Measurements from ENCODE around the gene MUC20.
"Not testable (repeated sequence)": the region's sequence is repeated elsewhere in the genome, so short reads cannot be mapped to it uniquely, and the experiment has no call there.

The MUC20 gene

GRCh38 chr3:195729476-195730251 is 8.9 kb downstream of the MUC20 start:
- no peak for FAIRE-seq

- no peak for FAIRE-seq
Observed at GRCh38 chr3:195731356-195731905, 10.7 kb downstream of the MUC20 start.

DNA sequence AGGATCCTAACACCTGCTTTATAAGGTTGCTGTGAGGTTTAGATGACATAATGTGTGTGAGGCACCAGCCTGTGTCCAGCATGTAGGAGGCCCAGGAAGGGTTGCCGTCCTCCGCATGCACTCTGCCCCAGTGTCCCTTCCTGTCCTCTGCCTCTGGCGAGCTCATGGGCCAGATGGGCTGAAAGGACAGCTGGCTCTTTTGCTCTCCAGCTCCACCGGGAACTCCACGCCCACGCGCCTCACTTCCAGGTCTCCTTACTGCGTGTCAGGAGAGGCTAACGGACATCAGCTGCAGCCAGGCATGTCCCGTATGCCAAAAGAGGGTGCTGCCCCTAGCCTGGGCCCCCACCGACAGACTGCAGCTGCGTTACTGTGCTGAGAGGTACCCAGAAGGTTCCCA is 12.2 kb downstream of the MUC20 start:
- FAIRE-seq: no peak

GRCh38 chr3:195735036-195735695 is 14.4 kb downstream of the MUC20 start:
- no peak for FAIRE-seq

- FAIRE-seq: no peak
Observed at GRCh38 chr3:195736866-195737490, 16.2 kb downstream of the MUC20 start.

DNA sequence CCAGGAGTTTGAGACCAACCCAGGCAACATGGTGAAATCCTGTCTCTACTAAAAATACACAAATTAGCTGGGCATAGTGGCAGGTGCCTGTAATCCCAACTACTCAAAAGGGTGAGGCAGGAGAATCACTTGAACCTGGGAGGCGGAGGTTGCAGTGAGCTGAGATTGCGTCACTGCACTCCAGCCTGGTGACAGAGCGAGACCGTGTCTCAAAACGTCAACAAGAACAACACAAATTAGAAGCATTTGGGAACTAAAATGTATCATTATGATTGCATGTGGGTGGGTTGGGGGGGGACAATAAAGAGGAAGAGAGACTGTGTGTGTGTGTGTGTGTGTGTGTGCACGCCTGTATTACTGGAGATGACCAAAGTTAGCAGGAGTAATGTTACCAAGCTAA is 17.0 kb downstream of the MUC20 start:
- FAIRE-seq: not testable (repeated sequence)

DNA sequence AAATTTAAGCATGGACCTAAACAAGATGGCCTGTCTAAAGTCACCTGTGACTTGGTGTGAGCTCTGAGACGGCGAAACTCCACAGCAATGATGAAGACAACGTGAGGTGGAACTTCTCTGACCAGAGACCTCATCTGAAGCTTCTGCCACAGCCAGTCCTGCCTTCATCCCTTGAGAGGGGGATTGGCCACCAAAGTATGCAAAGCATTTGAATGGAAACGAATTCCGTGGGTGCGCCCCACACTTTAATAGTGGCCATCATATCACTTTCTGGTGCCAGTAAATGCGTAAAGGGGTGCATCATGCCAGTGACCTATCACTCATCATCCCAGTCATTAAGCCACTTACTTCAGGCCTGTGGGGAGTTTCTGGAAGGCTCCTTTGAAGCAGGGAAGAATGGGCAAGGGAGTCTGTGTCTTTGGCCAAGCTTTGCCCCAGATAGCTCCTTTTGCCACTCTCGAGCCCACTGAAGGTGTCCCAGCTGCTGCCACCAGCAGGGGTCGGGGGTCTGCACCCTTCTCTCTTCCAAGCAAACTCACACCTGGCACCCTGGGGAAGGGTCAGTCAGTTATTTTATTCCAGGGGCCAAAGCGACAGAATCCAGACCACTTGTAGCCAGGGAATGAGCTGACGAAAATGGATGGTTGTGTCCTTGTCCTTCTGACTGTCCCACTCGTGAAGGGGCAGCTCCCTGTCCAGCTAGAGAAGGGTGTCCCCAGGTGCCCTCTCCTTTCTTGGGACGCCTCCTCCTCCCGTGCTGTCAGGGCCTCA is 17.7 kb downstream of the MUC20 start:
- no peak for FAIRE-seq

- no peak for FAIRE-seq
Observed at GRCh38 chr3:195739561-195740111, 18.9 kb downstream of the MUC20 start.

- FAIRE-seq: no peak
Observed at GRCh38 chr3:195744437-195744836, 23.7 kb downstream of the MUC20 start.

- no peak for FAIRE-seq
Observed at GRCh38 chr3:195746346-195746745, 25.6 kb downstream of the MUC20 start.

- no peak for FAIRE-seq
Observed at GRCh38 chr3:195746751-195747150, 26.0 kb downstream of the MUC20 start.

DNA sequence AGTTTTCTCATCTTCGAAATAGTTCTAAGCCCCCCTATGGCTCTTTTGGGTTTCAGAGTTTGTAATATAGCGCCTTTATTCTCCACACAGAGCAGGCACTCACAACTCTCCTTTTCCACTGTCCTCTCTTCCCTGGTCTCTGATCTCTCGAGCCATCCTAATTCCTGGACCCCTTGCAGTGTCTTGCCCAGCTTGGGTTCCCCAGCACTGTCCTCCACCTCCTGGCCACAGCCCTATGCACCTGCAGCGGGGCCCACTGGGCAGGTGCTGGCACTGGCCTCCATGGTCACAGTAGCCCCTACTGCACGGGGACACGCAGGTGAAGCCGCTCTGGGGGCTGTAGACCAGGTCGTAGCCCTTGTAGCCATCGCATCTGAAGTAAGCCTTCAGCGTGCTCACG is 27.9 kb downstream of the MUC20 start:
- no peak for FAIRE-seq

- FAIRE-seq: not testable (repeated sequence)
Observed at GRCh38 chr3:195749101-195749500, 28.3 kb downstream of the MUC20 start.

- no peak for FAIRE-seq
Observed at GRCh38 chr3:195750797-195751520, 30.2 kb downstream of the MUC20 start.

GRCh38 chr3:195751560-195751959 is 30.8 kb downstream of the MUC20 start:
- no peak for FAIRE-seq

DNA sequence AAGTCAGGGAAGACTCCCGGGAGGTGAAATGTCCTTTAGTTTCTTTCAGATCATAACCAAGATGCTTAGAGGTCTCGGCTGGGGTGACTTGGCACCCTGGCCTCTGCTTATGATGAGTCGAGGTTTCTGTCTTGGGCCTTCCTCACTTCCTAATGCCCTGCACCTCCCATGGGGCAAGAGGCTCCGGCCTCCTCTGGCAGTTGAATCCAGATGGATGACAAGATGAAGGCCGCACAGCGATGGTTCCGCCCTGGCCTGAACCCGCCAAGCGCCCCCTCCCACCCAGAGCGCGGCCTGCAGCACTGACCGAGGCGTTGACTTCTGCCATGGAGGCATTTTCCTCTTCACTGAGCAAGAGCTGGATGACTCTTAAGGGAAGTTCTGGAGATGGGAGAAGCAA is 31.3 kb downstream of the MUC20 start:
- no peak for FAIRE-seq

DNA sequence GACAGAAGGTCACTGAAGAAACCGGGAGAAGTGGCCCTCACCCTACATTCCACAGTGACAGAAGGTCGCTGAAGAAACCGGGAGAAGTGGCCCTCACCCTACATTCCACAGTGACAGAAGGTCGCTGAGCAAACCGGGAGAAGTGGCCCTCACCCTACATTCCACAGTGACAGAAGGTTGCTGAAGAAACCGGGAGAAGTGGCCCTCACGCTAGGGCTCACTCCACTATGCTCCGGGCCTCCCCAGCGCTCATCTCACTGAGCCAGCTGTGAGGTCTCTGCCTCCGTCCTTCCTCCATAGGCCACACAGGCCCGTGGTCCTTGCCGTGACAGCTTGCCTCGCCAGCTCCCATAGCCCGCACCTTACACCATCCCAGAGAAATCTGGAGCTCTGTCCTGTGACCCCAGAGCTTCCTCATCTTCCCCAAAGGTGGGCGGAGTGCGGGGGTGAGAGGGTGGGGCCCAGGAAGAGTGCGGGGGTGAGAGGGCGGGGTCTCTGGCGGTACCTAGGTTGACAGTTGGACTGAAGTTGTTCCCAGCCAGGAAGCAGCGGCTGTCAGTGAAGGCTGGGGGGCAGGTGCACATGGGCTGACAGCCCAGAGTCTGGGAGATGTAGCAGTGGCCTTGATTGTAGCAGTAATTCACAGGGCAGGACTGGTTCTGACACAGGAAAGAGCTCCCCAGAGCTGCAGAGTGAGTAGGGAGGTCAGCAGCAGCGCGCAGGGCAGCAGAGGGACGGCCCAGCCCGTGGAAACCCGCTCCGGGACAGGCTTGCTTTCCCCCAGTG is 32.0 kb downstream of the MUC20 start:
- FAIRE-seq: no peak

DNA sequence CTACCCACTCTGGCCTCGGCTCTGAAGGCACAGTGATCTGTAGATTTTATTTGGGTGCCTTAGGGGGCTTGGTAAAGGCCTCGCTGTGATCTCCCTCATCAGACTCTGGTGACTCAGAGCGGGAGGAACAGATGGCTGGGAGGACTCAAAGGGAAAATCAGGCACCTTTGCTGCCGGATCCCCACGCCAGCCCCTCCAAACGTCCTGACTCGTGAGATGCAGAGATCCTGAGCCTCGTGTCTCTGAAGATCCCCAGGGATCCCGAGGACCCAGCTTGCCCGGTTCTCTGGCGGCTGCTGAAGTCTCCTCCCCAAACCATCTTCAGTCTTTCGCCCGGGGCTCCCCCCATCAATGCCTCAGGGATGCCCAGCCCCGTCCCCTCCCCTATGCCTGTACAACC is 32.8 kb downstream of the MUC20 start:
- no peak for FAIRE-seq

GRCh38 chr3:195754141-195754540 is 33.4 kb downstream of the MUC20 start:
- FAIRE-seq: no peak

GRCh38 chr3:195754906-195755305 is 34.1 kb downstream of the MUC20 start:
- FAIRE-seq: no peak

DNA sequence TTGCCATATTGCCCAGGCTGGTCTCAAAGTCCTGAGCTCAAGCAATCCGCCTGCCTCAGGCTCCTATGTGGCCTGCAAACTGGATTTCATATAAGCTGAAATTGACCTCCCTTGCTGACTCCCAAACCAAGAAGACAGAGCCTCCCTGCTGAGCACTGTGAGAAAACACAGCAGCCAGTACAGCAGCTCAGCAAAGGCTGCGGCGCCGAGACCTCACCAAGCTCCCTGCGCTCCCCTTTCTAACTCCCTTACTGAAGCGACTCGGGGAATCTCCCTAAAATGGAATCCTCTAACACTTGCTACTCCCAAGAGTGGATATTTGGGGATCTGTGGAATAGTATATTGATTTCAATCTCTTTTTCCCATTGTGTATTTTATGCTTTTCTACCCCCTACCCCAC is 34.6 kb downstream of the MUC20 start:
- no peak for FAIRE-seq
